Astrocyte (in vitro differentiated cells and primary cell): ENCODE results near the gene LRRC42. TPM values are rescaled to one million over a fixed set of nuclear protein-coding genes. Genes with fewer than 3 reads are reported as not detected.

ENCODE experiments used
- DNase-seq: peaks from one replicate; pipeline ENCODE4 v3.0.0-alpha.2; 2010; ENCODE audit warnings: low read depth
- FAIRE-seq: peaks from 2 replicates; lab custom pipeline; 2011; peaks lifted over from hg19 to GRCh38; lab: Jason Lieb, UNC
- H2AFZ ChIP-seq: 2 replicates; pipeline ENCODE4 v1.6.0; 2012; ENCODE audit warnings: low read depth, low read length, inconsistent platforms
- H3K27ac ChIP-seq: 2 replicates; pipeline ENCODE4 v1.5.1; 2011; ENCODE audit warnings: low read depth, low read length, inconsistent platforms
- H3K27me3 ChIP-seq: 2 replicates; pipeline ENCODE4 v1.6.0; 2011; ENCODE audit warnings: low read length, inconsistent platforms; ENCODE audit not compliant: insufficient read depth
- H3K36me3 ChIP-seq: 2 replicates; pipeline ENCODE4 v1.5.1; 2011; ENCODE audit warnings: low read length, inconsistent platforms; ENCODE audit not compliant: insufficient read depth
- H3K4me1 ChIP-seq: 2 replicates; pipeline ENCODE4 v1.5.1; 2011; ENCODE audit warnings: low read length, inconsistent platforms; ENCODE audit not compliant: insufficient read depth
- H3K4me2 ChIP-seq: 2 replicates; pipeline ENCODE4 v1.6.0; 2012; ENCODE audit warnings: low read length, inconsistent platforms
- H3K4me3 ChIP-seq: 2 replicates; pipeline ENCODE4 v1.5.1; 2011; ENCODE audit warnings: low read depth, mild to moderate bottlenecking, low read length, inconsistent platforms; ENCODE audit not compliant: insufficient read depth
- H3K79me2 ChIP-seq: 2 replicates; pipeline ENCODE4 v1.6.0; 2012; ENCODE audit warnings: mild to moderate bottlenecking, low read length, inconsistent platforms; ENCODE audit not compliant: insufficient read depth
- H3K9ac ChIP-seq: 2 replicates; pipeline ENCODE4 v1.6.0; 2012; ENCODE audit warnings: mild to moderate bottlenecking, low read length, inconsistent platforms
- H3K9me3 ChIP-seq: 2 replicates; pipeline ENCODE4 v1.5.1; 2012; ENCODE audit warnings: low read depth, mild to moderate bottlenecking, low read length, inconsistent platforms; ENCODE audit not compliant: insufficient read depth
- H4K20me1 ChIP-seq: 2 replicates; pipeline ENCODE4 v1.6.0; 2012; ENCODE audit warnings: low read length, inconsistent platforms; ENCODE audit not compliant: insufficient read depth
- H3K27ac Mint-ChIP-seq: one replicate; pipeline ENCODE4 v1.8.0; 2021; ENCODE audit warnings: mild to moderate bottlenecking, mixed read lengths; ENCODE audit not compliant: unreplicated experiment
- H3K27me3 Mint-ChIP-seq: one replicate; pipeline ENCODE4 v1.8.0; 2021; ENCODE audit warnings: low read depth, mixed read lengths; ENCODE audit not compliant: unreplicated experiment
- H3K36me3 Mint-ChIP-seq: one replicate; pipeline ENCODE4 v1.8.0; 2021; ENCODE audit warnings: low read depth, mixed read lengths; ENCODE audit not compliant: unreplicated experiment
- H3K4me1 Mint-ChIP-seq: one replicate; pipeline ENCODE4 v1.8.0; 2021; ENCODE audit warnings: low read depth, mixed read lengths; ENCODE audit not compliant: unreplicated experiment
- H3K4me3 Mint-ChIP-seq: one replicate; pipeline ENCODE4 v1.8.0; 2021; ENCODE audit warnings: mild to moderate bottlenecking, moderate library complexity, mixed read lengths; ENCODE audit not compliant: unreplicated experiment
- H3K9me3 Mint-ChIP-seq: one replicate; pipeline ENCODE4 v1.8.0; 2021; ENCODE audit warnings: mild to moderate bottlenecking, mixed read lengths; ENCODE audit not compliant: unreplicated experiment
- CTCF ChIP-seq: IDR thresholded peaks from 2 replicates; pipeline ENCODE4 v1.5.1; 2011; ENCODE audit warnings: low read depth, mild to moderate bottlenecking, inconsistent platforms, low read length, moderate library complexity; ENCODE audit not compliant: insufficient read depth
- EZH2 ChIP-seq: IDR thresholded peaks from 2 replicates; pipeline ENCODE4 v1.6.1; 2012; ENCODE audit warnings: mild to moderate bottlenecking, low read length, inconsistent platforms; ENCODE audit not compliant: insufficient read depth
- total RNA-seq: library from RNA; stranded (reverse); gene quantifications from 2 replicates; pipeline ENCODE4 v1.2.1, GENCODE V29; 2021

The LRRC42 gene
- total RNA-seq, 1 donor from 2014 or later: 54.6 TPM

- Histone ChIP-seq H3K9ac (no peak overlapping the region), H3K9me3 (no peaks in the 10 kb centered on the region)
Observed at GRCh38 chr1:53905509-53905908, 40.6 kb upstream of the LRRC42 start.

GRCh38 chr1:53906121-53906520 is 40.0 kb upstream of the LRRC42 start:
- no peak overlapping the region for H3K4me2 ChIP-seq
- H3K4me1 ChIP-seq: no peaks in the 10 kb centered on the region
- H4K20me1 ChIP-seq: no peaks in the 10 kb centered on the region
- Mint-ChIP-seq H3K27me3 (no peaks in the 10 kb centered on the region), H3K4me3 (no peak overlapping the region), H3K36me3 (peaks cover 4% of the 10 kb centered on the region), H3K27ac (no peak overlapping the region), H3K9me3 (no peaks in the 10 kb centered on the region), H3K4me1 (peaks cover 10% of the 10 kb centered on the region)
- H3K27ac ChIP-seq: no peak overlapping the region
- no peaks in the 10 kb centered on the region for H3K79me2 ChIP-seq
- TF ChIP-seq EZH2 (no peak), CTCF (no peak)
- H2AFZ ChIP-seq: no peak overlapping the region
- FAIRE-seq (no peak), DNase-seq (no peak)
- H3K9ac ChIP-seq: no peak overlapping the region
- no peaks in the 10 kb centered on the region for H3K27me3 ChIP-seq
- H3K4me3 ChIP-seq: no peak overlapping the region
- no peaks in the 10 kb centered on the region for H3K9me3 ChIP-seq
- no peaks in the 10 kb centered on the region for H3K36me3 ChIP-seq

More at GRCh38 chr1:53905509-53905908, 40.6 kb upstream of the LRRC42 start:
- Mint-ChIP-seq H3K36me3 (peaks cover 4% of the 10 kb centered on the region), H3K4me1 (peaks cover 10% of the 10 kb centered on the region), H3K27me3 (no peaks in the 10 kb centered on the region), H3K27ac (no peak overlapping the region), H3K4me3 (no peak overlapping the region), H3K9me3 (no peaks in the 10 kb centered on the region)
- no peak overlapping the region for H3K27ac ChIP-seq
- no peak for TF ChIP-seq EZH2
- TF ChIP-seq CTCF: no peak
- H3K4me3 ChIP-seq: no peak overlapping the region
- no peak for DNase-seq
- H3K4me1 ChIP-seq: no peaks in the 10 kb centered on the region
- FAIRE-seq: no peak
- no peaks in the 10 kb centered on the region for H3K79me2 ChIP-seq
- H3K27me3 ChIP-seq: no peaks in the 10 kb centered on the region
- no peaks in the 10 kb centered on the region for H3K36me3 ChIP-seq
- no peaks in the 10 kb centered on the region for H4K20me1 ChIP-seq
- no peak overlapping the region for H3K4me2 ChIP-seq
- no peak overlapping the region for H2AFZ ChIP-seq

GRCh38 chr1:53909946-53910345 is 36.2 kb upstream of the LRRC42 start:
- Histone ChIP-seq H3K4me3 (no peak overlapping the region), H3K27me3 (no peaks in the 10 kb centered on the region), H2AFZ (no peak overlapping the region), H3K4me2 (no peak overlapping the region), H3K4me1 (no peaks in the 10 kb centered on the region), H4K20me1 (no peaks in the 10 kb centered on the region), H3K9me3 (no peaks in the 10 kb centered on the region), H3K9ac (no peak overlapping the region), H3K36me3 (no peaks in the 10 kb centered on the region), H3K79me2 (no peaks in the 10 kb centered on the region), H3K27ac (no peak overlapping the region)
- TF ChIP-seq CTCF: no peak
- no peak for FAIRE-seq
- no peak overlapping the region for H3K27ac Mint-ChIP-seq
- no peaks in the 10 kb centered on the region for H3K27me3 Mint-ChIP-seq
- no peak overlapping the region for H3K4me3 Mint-ChIP-seq
- no peak for DNase-seq
- H3K36me3 Mint-ChIP-seq: peaks cover 13% of the 10 kb centered on the region
- peaks cover 3% of the 10 kb centered on the region for H3K4me1 Mint-ChIP-seq
- H3K9me3 Mint-ChIP-seq: no peaks in the 10 kb centered on the region
